ENCODE data around the gene GREB1.

- no peak for TF ChIP-seq EP300 (conservative IDR thresholded peaks at IDR 0.05; ENCODE audit: poor library complexity, severe bottlenecking)
- no peak for TF ChIP-seq CTCF (IDR thresholded peaks at IDR 0.05; ENCODE audit: poor library complexity, severe bottlenecking)
- TF ChIP-seq RAD21 (conservative IDR thresholded peaks at IDR 0.05): no peak
- TF ChIP-seq EZH2 (IDR thresholded peaks at IDR 0.05; ENCODE audit: borderline replicate concordance, insufficient read depth, low read length, poor library complexity, severe bottlenecking): no peak
- no peak for TF ChIP-seq MXI1 (conservative IDR thresholded peaks at IDR 0.05; ENCODE audit: poor library complexity, severe bottlenecking)
- TF ChIP-seq POLR2AphosphoS5 (IDR thresholded peaks at IDR 0.05): no peak
- no peak for TF ChIP-seq REST (IDR thresholded peaks at IDR 0.05; ENCODE audit: borderline replicate concordance)
- TF ChIP-seq SMC3 (conservative IDR thresholded peaks at IDR 0.05; ENCODE audit: poor library complexity): no peak
These were observed 6.5 kb downstream of the GREB1 start for GRCh38 chr2:11540148-11540995.

All from neural cell (in vitro differentiated cells).